ENCODE data around the gene GPR68.
"Not testable (repeated sequence)": the region's sequence is repeated elsewhere in the genome, so short reads cannot be mapped to it uniquely, and the experiment has no call there.

- TF ChIP-seq CTCF, POLR2A (IDR thresholded peaks at IDR 0.05): not testable (repeated sequence)
Observed at GRCh38 chr14:91266276-91266675, 21.8 kb upstream of the GPR68 start.
